AG10803 (cell line): ENCODE results near the gene CELA2A.
"Not testable (repeated sequence)": the region's sequence is repeated elsewhere in the genome, so short reads cannot be mapped to it uniquely, and the experiment has no call there.

Experiments
- DNase-seq: peaks from one replicate; pipeline ENCODE4 v3.0.0; 2010; ENCODE audit warnings: low read depth
- H3K4me3 ChIP-seq: 2 replicates; pipeline ENCODE4 v1.5.1; 2011; ENCODE audit warnings: mild to moderate bottlenecking, low read length, control low read depth
- CTCF ChIP-seq: conservative IDR thresholded peaks from 2 replicates; pipeline ENCODE4 v1.5.1; 2011; ENCODE audit warnings: mild to moderate bottlenecking, low read length, control low read depth, inconsistent platforms

The CELA2A gene

GRCh38 chr1:15513919-15514318, 57.4 kb downstream of the CELA2A start:
- TF ChIP-seq CTCF = no peak
- DNase-seq = no peak
- no peak overlapping the region for H3K4me3 ChIP-seq

DNA sequence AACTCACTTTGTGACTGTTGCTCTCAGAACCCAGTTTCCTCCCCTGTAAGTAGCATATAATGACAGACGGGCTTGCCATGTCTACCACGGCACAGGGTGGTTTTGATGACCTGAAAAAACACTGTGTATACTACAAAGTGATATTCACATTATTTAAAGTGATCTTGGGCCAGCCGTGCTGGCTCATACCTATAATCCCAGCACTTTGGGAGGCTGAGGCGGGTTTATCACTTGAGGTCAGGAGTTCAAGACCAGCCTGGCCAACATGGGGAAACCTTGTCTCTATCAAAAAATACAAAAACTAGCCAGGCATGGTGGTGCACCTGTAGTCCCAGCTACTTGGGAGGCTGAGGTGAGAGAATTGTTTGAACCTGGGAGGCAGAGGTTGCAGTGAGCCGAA, 58.0 kb downstream of the CELA2A start:
- DNase-seq, H3K4me3 ChIP-seq: not testable (repeated sequence)

GRCh38 chr1:15515022-15515663, 58.6 kb downstream of the CELA2A start:
- no peak for DNase-seq
- no peak for TF ChIP-seq CTCF

DNA sequence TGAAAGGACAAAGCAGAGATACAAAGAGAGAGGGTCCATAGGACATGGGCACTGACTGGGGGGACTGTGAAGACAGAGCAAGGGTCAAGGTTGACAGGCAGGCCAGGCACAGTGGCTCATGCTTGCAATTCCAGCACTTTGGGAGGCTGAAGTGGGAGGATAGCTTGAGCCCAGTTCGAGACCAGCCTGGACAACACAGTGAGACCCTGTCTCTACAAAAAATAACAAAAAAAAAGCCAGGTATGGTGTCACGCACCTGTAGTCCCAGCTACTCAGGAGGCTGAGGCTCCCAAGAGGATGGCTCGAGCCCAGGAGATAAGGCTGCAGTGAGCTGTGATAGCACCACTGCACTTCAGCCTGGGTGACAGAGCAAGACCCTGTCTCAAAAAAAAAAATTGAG, 63.1 kb downstream of the CELA2A start:
- TF ChIP-seq CTCF = no peak
- DNase-seq = no peak
- H3K4me3 ChIP-seq = no peak overlapping the region

More at GRCh38 chr1:15515022-15515663, 58.6 kb downstream of the CELA2A start:
- H3K4me3 ChIP-seq = no peak overlapping the region

GRCh38 chr1:15521206-15521906, 64.8 kb downstream of the CELA2A start:
- DNase-seq, H3K4me3 ChIP-seq: not testable (repeated sequence)
